PC-3 (cell line): ENCODE results near the gene SLC25A21.

Source experiments
- EZH2 ChIP-seq: fragments of 300-600 bp; sonication (generic); IDR thresholded peaks from one replicate; pipeline ENCODE4 v1.6.1; 2017; ENCODE audit warnings: antibody characterized with exemption, mild to moderate bottlenecking, low read length; ENCODE audit not compliant: unreplicated experiment
- EZH2phosphoT487 ChIP-seq: fragments of 300-600 bp; sonication (generic); IDR thresholded peaks from 2 replicates; pipeline ENCODE4 v1.6.1; 2018; ENCODE audit warnings: mild to moderate bottlenecking, antibody characterized with exemption, low read length, borderline replicate concordance
- TF ChIP-seq, protein P1 (sequence below): fragments of 300-600 bp; sonication (generic); conservative IDR thresholded peaks from 2 replicates; pipeline ENCODE4 v1.5.1; 2017; ENCODE audit warnings: antibody characterized with exemption, low read depth, mild to moderate bottlenecking, low read length

DNA sequence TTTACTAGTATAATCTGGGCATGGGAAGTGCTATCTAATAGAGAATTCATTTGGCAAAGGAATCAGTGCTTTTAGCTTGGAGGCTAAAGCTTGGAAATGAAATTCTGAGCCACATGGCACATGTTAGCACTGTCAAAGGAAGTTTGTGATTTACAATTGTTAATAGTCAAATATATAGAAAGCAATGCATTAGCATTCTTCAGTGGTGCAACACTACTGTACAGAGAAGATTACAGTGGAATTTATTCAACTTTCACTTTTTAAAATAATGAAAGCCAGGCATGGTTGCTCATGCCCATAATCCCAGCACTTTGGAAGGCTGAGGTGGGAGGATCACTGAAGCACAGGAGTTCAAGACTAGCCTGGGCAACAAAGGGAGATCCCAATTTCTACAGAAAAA lies 464.8 kb downstream of the SLC25A21 start:
- TF ChIP-seq, protein P1, sequence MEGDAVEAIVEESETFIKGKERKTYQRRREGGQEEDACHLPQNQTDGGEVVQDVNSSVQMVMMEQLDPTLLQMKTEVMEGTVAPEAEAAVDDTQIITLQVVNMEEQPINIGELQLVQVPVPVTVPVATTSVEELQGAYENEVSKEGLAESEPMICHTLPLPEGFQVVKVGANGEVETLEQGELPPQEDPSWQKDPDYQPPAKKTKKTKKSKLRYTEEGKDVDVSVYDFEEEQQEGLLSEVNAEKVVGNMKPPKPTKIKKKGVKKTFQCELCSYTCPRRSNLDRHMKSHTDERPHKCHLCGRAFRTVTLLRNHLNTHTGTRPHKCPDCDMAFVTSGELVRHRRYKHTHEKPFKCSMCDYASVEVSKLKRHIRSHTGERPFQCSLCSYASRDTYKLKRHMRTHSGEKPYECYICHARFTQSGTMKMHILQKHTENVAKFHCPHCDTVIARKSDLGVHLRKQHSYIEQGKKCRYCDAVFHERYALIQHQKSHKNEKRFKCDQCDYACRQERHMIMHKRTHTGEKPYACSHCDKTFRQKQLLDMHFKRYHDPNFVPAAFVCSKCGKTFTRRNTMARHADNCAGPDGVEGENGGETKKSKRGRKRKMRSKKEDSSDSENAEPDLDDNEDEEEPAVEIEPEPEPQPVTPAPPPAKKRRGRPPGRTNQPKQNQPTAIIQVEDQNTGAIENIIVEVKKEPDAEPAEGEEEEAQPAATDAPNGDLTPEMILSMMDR: no peak
- TF ChIP-seq EZH2 (no peak), EZH2phosphoT487 (no peak)
